ENCODE measurements around the gene RAB1A.
A peak's percentile ranks its signal among the peaks of the same experiment; 100 is the strongest.

The RAB1A gene

GRCh38 chr2:65107530-65107929 lies 22.4 kb downstream of the RAB1A start:
- no peak overlapping the region for H3K4me3 ChIP-seq (ENCODE audit: low read depth, low read length)
- H3K36me3 ChIP-seq (replicated peaks): peaks cover 8% of the 10 kb centered on the region
- in situ Hi-C loops (cut with HindIII; ENCODE audit: low pct_ligation_motif_present, low sequenced_read_pairs): no loop called here
- H3K27ac ChIP-seq: no peak overlapping the region
- TF ChIP-seq CTCF (IDR thresholded peaks at IDR 0.05; ENCODE audit: low read depth, low read length, missing control alignments): no peak
- no peaks in the 10 kb centered on the region for H3K27me3 ChIP-seq (replicated peaks)
- DNase-seq: no peak

GRCh38 chr2:65103013-65103715 lies 26.7 kb downstream of the RAB1A start:
- TF ChIP-seq CTCF (IDR thresholded peaks at IDR 0.05; ENCODE audit: low read depth, low read length, missing control alignments): no peak
- DNase-seq: no peak
- H3K4me3 ChIP-seq (ENCODE audit: low read depth, low read length): no peak overlapping the region
- H3K36me3 ChIP-seq (replicated peaks): peaks cover 26% of the 10 kb centered on the region
- in situ Hi-C loops (cut with HindIII; ENCODE audit: low pct_ligation_motif_present, low sequenced_read_pairs): no loop called here
- no peaks in the 10 kb centered on the region for H3K27me3 ChIP-seq (replicated peaks)
- H3K27ac ChIP-seq: no peak overlapping the region

GRCh38 chr2:65101071-65101470 lies 28.8 kb downstream of the RAB1A start:
- no peak for TF ChIP-seq CTCF (IDR thresholded peaks at IDR 0.05; ENCODE audit: low read depth, low read length, missing control alignments)
- Histone ChIP-seq H3K27ac (no peak overlapping the region), H3K4me3 (ENCODE audit: low read depth, low read length) (no peak overlapping the region), H3K27me3 (replicated peaks) (no peaks in the 10 kb centered on the region), H3K36me3 (replicated peaks) (peaks cover 34% of the 10 kb centered on the region)
- in situ Hi-C loops (cut with HindIII; ENCODE audit: low pct_ligation_motif_present, low sequenced_read_pairs): no loop called here
- no peak for DNase-seq

GRCh38 chr2:65098741-65099140 lies 31.2 kb downstream of the RAB1A start:
- no peaks in the 10 kb centered on the region for H3K27me3 ChIP-seq (replicated peaks)
- H3K36me3 ChIP-seq (replicated peaks): peaks cover 37% of the 10 kb centered on the region
- H3K27ac ChIP-seq: no peak overlapping the region
- in situ Hi-C loops (cut with HindIII; ENCODE audit: low pct_ligation_motif_present, low sequenced_read_pairs): no loop called here
- no peak overlapping the region for H3K4me3 ChIP-seq (ENCODE audit: low read depth, low read length)
- peak; percentile 7 for DNase-seq
- TF ChIP-seq CTCF (IDR thresholded peaks at IDR 0.05; ENCODE audit: low read depth, low read length, missing control alignments): no peak

GRCh38 chr2:65097844-65098243 lies 32.1 kb downstream of the RAB1A start:
- in situ Hi-C loops (cut with HindIII; ENCODE audit: low pct_ligation_motif_present, low sequenced_read_pairs): no loop called here
- Histone ChIP-seq H3K36me3 (replicated peaks) (peaks cover 36% of the 10 kb centered on the region), H3K4me3 (ENCODE audit: low read depth, low read length) (no peak overlapping the region), H3K27ac (no peak overlapping the region), H3K27me3 (replicated peaks) (no peaks in the 10 kb centered on the region)
- TF ChIP-seq CTCF (IDR thresholded peaks at IDR 0.05; ENCODE audit: low read depth, low read length, missing control alignments): no peak
- DNase-seq: no peak

GRCh38 chr2:65096948-65097347 lies 33.0 kb downstream of the RAB1A start:
- peak; percentile 7 for DNase-seq
- H3K4me3 ChIP-seq (ENCODE audit: low read depth, low read length): no peak overlapping the region
- no peaks in the 10 kb centered on the region for H3K27me3 ChIP-seq (replicated peaks)
- in situ Hi-C loops (cut with HindIII; ENCODE audit: low pct_ligation_motif_present, low sequenced_read_pairs): no loop called here
- peaks cover 42% of the 10 kb centered on the region for H3K36me3 ChIP-seq (replicated peaks)
- TF ChIP-seq CTCF (IDR thresholded peaks at IDR 0.05; ENCODE audit: low read depth, low read length, missing control alignments): no peak
- H3K27ac ChIP-seq: no peak overlapping the region

All from brain microvascular endothelial cell (primary cell).